Mesenchymal stem cell (in vitro differentiated cells and primary cell): ENCODE data around the gene NSRP1.
"Not testable (repeated sequence)": the region's sequence is repeated elsewhere in the genome, so short reads cannot be mapped to it uniquely, and the experiment has no call there.

ENCODE experiments used
- DNase-seq: peaks from one replicate; pipeline ENCODE4 v3.0.0-alpha.2; 2013
- H2AFZ ChIP-seq: one replicate; pipeline ENCODE4 v1.6.1; 2013; ENCODE audit warnings: low read depth, mild to moderate bottlenecking, control low read depth, inconsistent platforms, low read length, moderate library complexity
- H2AK5ac ChIP-seq: 2 replicates; pipeline ENCODE4 v1.6.1; 2013; ENCODE audit warnings: low read length, moderate library complexity, mild to moderate bottlenecking, inconsistent platforms; ENCODE audit not compliant: severe bottlenecking
- H2BK120ac ChIP-seq: one replicate; pipeline ENCODE4 v1.6.1; 2013; ENCODE audit warnings: low read depth, mild to moderate bottlenecking, inconsistent platforms, low read length, moderate library complexity
- H2BK12ac ChIP-seq, 2 experiments: one replicate each; pipeline ENCODE4 v1.6.1; 2013; ENCODE audit warnings: inconsistent platforms in 2 of 2, low read length in 2 of 2, mild to moderate bottlenecking in 2 of 2, moderate library complexity in 2 of 2, control low read depth in 1 of 2
- H2BK15ac ChIP-seq: one replicate; pipeline ENCODE4 v1.6.1; 2013; ENCODE audit warnings: mild to moderate bottlenecking, low read depth, inconsistent platforms; ENCODE audit not compliant: poor library complexity, severe bottlenecking
- H2BK5ac ChIP-seq: 2 replicates; pipeline ENCODE4 v1.6.1; 2013; ENCODE audit warnings: low read depth, mild to moderate bottlenecking, low read length, control low read depth, inconsistent platforms; ENCODE audit not compliant: poor library complexity, severe bottlenecking
- H3K14ac ChIP-seq, 2 experiments: one replicate each; pipeline ENCODE4 v1.6.1; 2013; ENCODE audit warnings: inconsistent platforms in 2 of 2, low read length in 2 of 2, control low read depth in 1 of 2, mild to moderate bottlenecking in 1 of 2, moderate library complexity in 1 of 2
- H3K18ac ChIP-seq, 2 experiments: one replicate each; pipeline ENCODE4 v1.6.1; 2013; ENCODE audit warnings: inconsistent platforms in 2 of 2, low read length in 2 of 2, control low read depth in 1 of 2, low read depth in 1 of 2, mild to moderate bottlenecking in 1 of 2
- H3K23ac ChIP-seq, 2 experiments: one replicate each; pipeline ENCODE4 v1.6.1; 2013; ENCODE audit warnings: inconsistent platforms in 2 of 2, low read length in 2 of 2, mild to moderate bottlenecking in 2 of 2, moderate library complexity in 2 of 2, control low read depth in 1 of 2
- H3K27ac ChIP-seq: 2 replicates; pipeline ENCODE4 v1.5.1; 2013; ENCODE audit warnings: mild to moderate bottlenecking, moderate library complexity, low read length, control low read depth, inconsistent platforms; ENCODE audit not compliant: poor library complexity, severe bottlenecking
- H3K27me3 ChIP-seq, 2 experiments: 2 replicates each; pipeline versions ENCODE4 v1.6.1 to v1.7.0; 2013; ENCODE audit warnings: low read length in 2 of 2, mild to moderate bottlenecking in 2 of 2, moderate library complexity in 2 of 2, control low read depth in 1 of 2, inconsistent platforms in 1 of 2; ENCODE audit not compliant: control insufficient read depth in 1 of 2, insufficient read depth in 1 of 2
- H3K36me3 ChIP-seq, 2 experiments: 2 replicates each; pipeline versions ENCODE4 v1.6.1 to v1.7.0; 2013; ENCODE audit warnings: low read length in 2 of 2, control low read depth in 1 of 2, inconsistent platforms in 1 of 2, low read depth in 1 of 2, mild to moderate bottlenecking in 1 of 2; ENCODE audit not compliant: insufficient read depth in 2 of 2, control insufficient read depth in 1 of 2
- H3K4ac ChIP-seq, 2 experiments: one replicate each; pipeline ENCODE4 v1.6.1; 2013; ENCODE audit warnings: inconsistent platforms in 2 of 2, low read length in 2 of 2, mild to moderate bottlenecking in 2 of 2, moderate library complexity in 2 of 2, control low read depth in 1 of 2, low read depth in 1 of 2
- H3K4me1 ChIP-seq: 2 replicates; pipeline ENCODE4 v1.6.1; 2013; ENCODE audit warnings: low read depth, low read length, control low read depth; ENCODE audit not compliant: control insufficient read depth, insufficient read depth
- H3K4me2 ChIP-seq: 2 replicates; pipeline ENCODE4 v1.6.1; 2013; ENCODE audit warnings: low read length, mild to moderate bottlenecking, inconsistent platforms; ENCODE audit not compliant: poor library complexity, severe bottlenecking
- H3K4me3 ChIP-seq, 2 experiments: 2 replicates each; pipeline versions ENCODE4 v1.5.1 to v1.7.0; 2013; ENCODE audit warnings: low read length in 2 of 2, mild to moderate bottlenecking in 2 of 2, control low read depth in 1 of 2, low read depth in 1 of 2; ENCODE audit not compliant: insufficient read depth in 1 of 2
- H3K79me1 ChIP-seq: replicated peaks from 2 replicates; pipeline ENCODE4 v1.6.1; 2013; ENCODE audit warnings: mild to moderate bottlenecking, control low read depth, low read length, inconsistent platforms; ENCODE audit not compliant: poor library complexity, severe bottlenecking
- H3K9ac ChIP-seq: 2 replicates; pipeline ENCODE4 v1.7.0; 2013; ENCODE audit warnings: mild to moderate bottlenecking, low read length, moderate library complexity
- H3K9me3 ChIP-seq: 2 replicates; pipeline ENCODE4 v1.7.0; 2013; ENCODE audit warnings: mild to moderate bottlenecking, low read length; ENCODE audit not compliant: control insufficient read depth
- H4K8ac ChIP-seq: one replicate; pipeline ENCODE4 v1.6.1; 2013; ENCODE audit warnings: inconsistent platforms, mild to moderate bottlenecking, low read length, moderate library complexity
- H4K91ac ChIP-seq: one replicate; pipeline ENCODE4 v1.6.1; 2013; ENCODE audit warnings: mild to moderate bottlenecking, low read length, inconsistent platforms
- WGBS: methylation state at CpG from one replicate; pipeline ENCODE4 v1.1.7; 2013; ENCODE audit warnings: mixed read lengths; 5-methylcytosine and 5-hydroxymethylcytosine counted together

Gene NSRP1

DNA sequence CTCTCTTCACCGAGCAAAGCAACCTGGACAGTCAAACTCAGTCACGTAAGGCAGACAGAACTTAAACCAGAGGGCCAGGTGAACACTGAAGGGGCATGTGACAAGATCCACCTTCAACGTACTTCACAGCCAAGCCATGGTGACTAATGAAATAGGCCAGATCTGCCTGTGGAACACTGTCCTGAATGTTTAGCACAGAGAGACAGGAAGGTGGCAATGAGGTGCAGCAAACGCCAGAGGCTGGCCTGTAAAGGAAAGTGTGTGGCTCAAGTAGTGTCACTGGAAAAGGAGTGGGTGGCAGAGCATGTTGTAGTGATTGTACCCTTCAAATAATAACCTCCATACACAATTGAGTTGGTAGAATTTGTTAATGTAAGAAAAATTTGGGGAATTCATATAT lies 80.8 kb downstream of the NSRP1 start:
- no peak overlapping the region for H3K9ac ChIP-seq
- H3K27me3 ChIP-seq, result no peaks in the 10 kb centered on the region
- H3K9me3 ChIP-seq, result no peaks in the 10 kb centered on the region
- no peak overlapping the region for H2AFZ ChIP-seq
- no peak overlapping the region for H2BK12ac ChIP-seq
- no peak overlapping the region for H2BK15ac ChIP-seq
- H3K14ac ChIP-seq, result no peak overlapping the region
- no peak overlapping the region for H3K27ac ChIP-seq
- no peak overlapping the region for H2AK5ac ChIP-seq
- H3K18ac ChIP-seq, result no peak overlapping the region
- H3K4me3 ChIP-seq, result no peak overlapping the region
- no peak overlapping the region for H3K23ac ChIP-seq
- H2BK120ac ChIP-seq, result no peak overlapping the region
- H3K79me1 ChIP-seq, result no peaks in the 10 kb centered on the region
- no peak overlapping the region for H3K4me2 ChIP-seq
- no peak overlapping the region for H2BK5ac ChIP-seq
- peak overlapping the region; percentile 52 for H4K91ac ChIP-seq
- no peak for DNase-seq
- no peaks in the 10 kb centered on the region for H3K4me1 ChIP-seq
- WGBS, result 99% methylated on average over 3 of the region's 4 CpGs
- H3K4ac ChIP-seq, result no peak overlapping the region
- no peaks in the 10 kb centered on the region for H3K36me3 ChIP-seq
- H4K8ac ChIP-seq, result no peak overlapping the region

DNA sequence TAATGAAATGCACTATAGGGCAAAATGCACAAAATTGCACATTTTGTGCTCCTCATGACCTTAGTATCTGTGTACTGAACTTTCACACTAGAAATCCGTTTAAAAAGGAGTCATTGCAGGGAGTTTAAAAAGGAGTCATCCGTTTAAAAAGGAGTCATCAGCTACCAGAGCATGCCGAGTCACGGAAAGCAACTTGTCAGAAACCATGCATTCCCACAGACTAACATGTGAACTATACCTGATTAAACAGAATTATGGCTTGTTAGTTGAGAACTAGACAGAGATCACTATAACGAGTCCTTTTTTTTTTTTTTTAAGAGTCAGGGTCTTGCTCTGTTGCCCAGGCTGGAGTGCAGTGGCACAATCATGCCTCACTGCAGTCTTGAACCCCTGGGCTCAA lies 83.0 kb downstream of the NSRP1 start:
- no peak overlapping the region for H3K27ac ChIP-seq
- H3K14ac ChIP-seq, result no peak overlapping the region
- DNase-seq, result no peak
- H2BK5ac ChIP-seq, result no peak overlapping the region
- H2BK15ac ChIP-seq, result no peak overlapping the region
- H4K8ac ChIP-seq, result no peak overlapping the region
- WGBS, result 85% methylated on average over 5 of the region's 5 CpGs
- no peak overlapping the region for H3K4me3 ChIP-seq
- H3K4ac ChIP-seq, result no peak overlapping the region
- H3K27me3 ChIP-seq, result peaks cover 0 to 5% of the 10 kb centered on the region in 2 experiments
- no peak overlapping the region for H2AK5ac ChIP-seq
- H3K36me3 ChIP-seq, result no peaks in the 10 kb centered on the region
- no peaks in the 10 kb centered on the region for H3K79me1 ChIP-seq
- no peak overlapping the region for H3K4me2 ChIP-seq
- H3K9ac ChIP-seq, result no peak overlapping the region
- no peaks in the 10 kb centered on the region for H3K4me1 ChIP-seq
- no peak overlapping the region for H2AFZ ChIP-seq
- H3K23ac ChIP-seq, result no peak overlapping the region
- H2BK120ac ChIP-seq, result no peak overlapping the region
- no peak overlapping the region for H4K91ac ChIP-seq
- H3K9me3 ChIP-seq, result no peaks in the 10 kb centered on the region
- H3K18ac ChIP-seq, result no peak overlapping the region
- no peak overlapping the region for H2BK12ac ChIP-seq

DNA sequence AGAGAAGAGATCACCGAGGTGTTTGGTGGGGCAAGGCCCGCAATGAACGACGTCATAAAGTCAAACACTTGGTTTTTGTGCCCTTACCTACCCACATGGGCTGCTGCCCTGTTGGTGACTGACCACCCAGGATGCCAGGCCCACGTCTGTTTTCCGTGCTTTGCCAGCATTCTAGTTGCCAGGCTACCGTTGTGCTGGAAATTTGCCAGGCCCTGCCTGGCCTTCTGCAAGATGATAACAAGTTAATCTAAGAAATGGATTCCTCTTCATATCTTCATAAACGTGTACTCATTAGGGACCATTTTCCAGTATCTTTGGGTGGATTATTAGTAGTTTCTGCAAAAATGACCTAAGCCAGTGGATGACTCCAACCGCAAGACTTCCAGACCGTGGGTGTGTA lies 83.5 kb downstream of the NSRP1 start:
- Histone ChIP-seq H3K9ac (no peak overlapping the region), H3K36me3 (no peaks in the 10 kb centered on the region), H3K4me1 (no peaks in the 10 kb centered on the region), H3K4ac (no peak overlapping the region), H2BK120ac (no peak overlapping the region), H3K4me2 (no peak overlapping the region), H4K91ac (no peak overlapping the region), H2BK12ac (no peak overlapping the region), H2AFZ (no peak overlapping the region), H3K14ac (no peak overlapping the region), H3K79me1 (no peaks in the 10 kb centered on the region), H2BK15ac (no peak overlapping the region), H3K23ac (no peak overlapping the region), H2BK5ac (no peak overlapping the region), H4K8ac (no peak overlapping the region), H3K18ac (no peak overlapping the region), H2AK5ac (no peak overlapping the region), H3K27ac (no peak overlapping the region), H3K27me3 (peaks cover 0 to 5% of the 10 kb centered on the region in 2 experiments), H3K9me3 (no peaks in the 10 kb centered on the region), H3K4me3 (no peak overlapping the region)
- DNase-seq, result no peak
- 91% methylated on average over 10 of the region's 10 CpGs for WGBS

DNA sequence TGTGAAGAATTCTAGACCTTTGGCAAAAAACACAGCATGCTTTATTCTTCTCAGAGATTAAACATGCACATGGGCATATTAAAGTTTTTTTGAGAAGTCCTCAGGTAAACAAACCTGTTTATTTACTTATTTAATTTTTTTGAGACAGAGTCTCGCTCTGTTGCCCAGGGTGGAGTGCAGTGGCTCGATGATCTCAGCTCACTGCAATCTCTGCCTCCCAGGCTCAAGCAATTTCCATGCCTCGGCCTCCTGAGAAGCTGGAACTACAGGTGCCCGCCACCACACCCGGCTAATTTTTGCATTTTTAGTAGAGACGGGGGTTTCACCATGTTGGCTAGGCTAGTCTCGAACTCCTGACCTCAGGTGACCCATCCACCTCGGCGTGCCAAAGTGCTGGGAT lies 84.0 kb downstream of the NSRP1 start:
- not testable (repeated sequence) for H3K9ac ChIP-seq, DNase-seq

More for the DNA sequence above, 84.0 kb downstream of the NSRP1 start:
- not testable (repeated sequence) for H4K91ac ChIP-seq, H3K4me1 ChIP-seq, H2BK5ac ChIP-seq, H2BK120ac ChIP-seq, H3K36me3 ChIP-seq, H3K4ac ChIP-seq, H2AFZ ChIP-seq, H2BK15ac ChIP-seq, H2AK5ac ChIP-seq, H3K79me1 ChIP-seq, H3K4me3 ChIP-seq, H3K9me3 ChIP-seq, H3K18ac ChIP-seq, H3K27ac ChIP-seq, H4K8ac ChIP-seq, H3K27me3 ChIP-seq, H3K23ac ChIP-seq, H3K4me2 ChIP-seq, H3K14ac ChIP-seq, H2BK12ac ChIP-seq
- 91% methylated on average over 8 of the region's 9 CpGs for WGBS
